ENCODE results near the gene KCNMB2. TPM values are rescaled to one million over a fixed set of nuclear protein-coding genes. Genes with fewer than 3 reads are reported as not detected.

KCNMB2 gene
- total RNA-seq, 6 experiments from 2014 or later = not detected

DNA sequence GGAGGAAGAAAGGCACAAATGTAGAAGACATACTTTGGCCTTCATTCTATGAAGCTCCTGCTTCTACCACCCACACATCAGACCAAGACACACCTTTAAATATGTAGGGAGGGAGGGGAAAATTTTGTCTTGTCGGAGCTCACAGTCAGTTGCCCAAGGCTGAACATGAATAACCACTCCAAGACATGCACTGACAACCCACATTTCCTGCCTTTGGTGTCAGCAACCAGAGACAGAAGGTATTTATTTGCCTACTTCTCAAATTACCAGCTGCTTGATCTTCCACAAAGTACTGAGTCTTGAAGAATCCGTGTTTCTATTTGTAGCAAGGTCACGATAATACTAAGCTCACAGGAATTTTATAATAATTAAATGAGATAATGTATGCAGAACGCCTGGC lies 169.7 kb downstream of the KCNMB2 start:
- TF ChIP-seq, protein P1, sequence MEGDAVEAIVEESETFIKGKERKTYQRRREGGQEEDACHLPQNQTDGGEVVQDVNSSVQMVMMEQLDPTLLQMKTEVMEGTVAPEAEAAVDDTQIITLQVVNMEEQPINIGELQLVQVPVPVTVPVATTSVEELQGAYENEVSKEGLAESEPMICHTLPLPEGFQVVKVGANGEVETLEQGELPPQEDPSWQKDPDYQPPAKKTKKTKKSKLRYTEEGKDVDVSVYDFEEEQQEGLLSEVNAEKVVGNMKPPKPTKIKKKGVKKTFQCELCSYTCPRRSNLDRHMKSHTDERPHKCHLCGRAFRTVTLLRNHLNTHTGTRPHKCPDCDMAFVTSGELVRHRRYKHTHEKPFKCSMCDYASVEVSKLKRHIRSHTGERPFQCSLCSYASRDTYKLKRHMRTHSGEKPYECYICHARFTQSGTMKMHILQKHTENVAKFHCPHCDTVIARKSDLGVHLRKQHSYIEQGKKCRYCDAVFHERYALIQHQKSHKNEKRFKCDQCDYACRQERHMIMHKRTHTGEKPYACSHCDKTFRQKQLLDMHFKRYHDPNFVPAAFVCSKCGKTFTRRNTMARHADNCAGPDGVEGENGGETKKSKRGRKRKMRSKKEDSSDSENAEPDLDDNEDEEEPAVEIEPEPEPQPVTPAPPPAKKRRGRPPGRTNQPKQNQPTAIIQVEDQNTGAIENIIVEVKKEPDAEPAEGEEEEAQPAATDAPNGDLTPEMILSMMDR (IDR thresholded peaks at IDR 0.05) = no peak
- no peak for TF ChIP-seq POLR2A (IDR thresholded peaks at IDR 0.05)
- no peaks in the 10 kb centered on the region for H3K36me3 ChIP-seq
- DNase-seq = no peak
- 41% methylated on average over 4 of the region's 4 CpGs for WGBS (ENCODE audit: insufficient coverage, low coverage, low lambda C conversion rate, missing lambda C conversion rate)
- no peaks in the 10 kb centered on the region for H3K27me3 ChIP-seq
- intact Hi-C loops (cut with DNase I) = no loop called here
- no peaks in the 10 kb centered on the region for H3K9me3 ChIP-seq
- no peaks in the 10 kb centered on the region for H3K4me1 ChIP-seq
- H3K4me3 ChIP-seq = no peak overlapping the region
- no peak overlapping the region for H3K27ac ChIP-seq
- ATAC-seq = no peak

DNA sequence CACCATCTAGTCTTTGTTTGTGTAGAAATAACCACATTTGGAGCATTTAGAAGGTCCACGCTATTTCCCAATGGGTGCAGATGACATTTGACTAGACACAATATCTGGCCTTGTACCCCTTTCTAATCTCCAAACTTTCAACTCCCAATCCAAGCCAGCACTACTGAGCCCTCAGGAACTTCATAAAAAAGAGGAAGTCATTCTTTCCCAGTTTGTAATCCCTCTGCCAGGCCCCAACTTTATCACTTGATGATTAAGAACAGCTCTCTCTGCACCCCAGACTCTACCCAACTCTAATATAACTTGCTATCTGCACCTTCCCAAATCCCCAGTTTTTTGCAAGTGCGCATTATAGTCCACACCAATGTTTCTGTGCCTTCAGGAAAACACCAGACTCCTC lies 170.2 kb downstream of the KCNMB2 start:
- no peak for ATAC-seq
- no peak for TF ChIP-seq POLR2A (IDR thresholded peaks at IDR 0.05)
- TF ChIP-seq, protein P1 (IDR thresholded peaks at IDR 0.05) = no peak
- DNase-seq = no peak
- WGBS (ENCODE audit: insufficient coverage, low coverage, low lambda C conversion rate, missing lambda C conversion rate) = 56% methylated on average over 2 of the region's 2 CpGs
- no peaks in the 10 kb centered on the region for H3K36me3 ChIP-seq
- intact Hi-C loops (cut with DNase I) = no loop called here
- H3K4me3 ChIP-seq = no peak overlapping the region
- H3K27ac ChIP-seq = no peak overlapping the region
- no peaks in the 10 kb centered on the region for H3K27me3 ChIP-seq
- H3K4me1 ChIP-seq = no peaks in the 10 kb centered on the region
- H3K9me3 ChIP-seq = no peaks in the 10 kb centered on the region

DNA sequence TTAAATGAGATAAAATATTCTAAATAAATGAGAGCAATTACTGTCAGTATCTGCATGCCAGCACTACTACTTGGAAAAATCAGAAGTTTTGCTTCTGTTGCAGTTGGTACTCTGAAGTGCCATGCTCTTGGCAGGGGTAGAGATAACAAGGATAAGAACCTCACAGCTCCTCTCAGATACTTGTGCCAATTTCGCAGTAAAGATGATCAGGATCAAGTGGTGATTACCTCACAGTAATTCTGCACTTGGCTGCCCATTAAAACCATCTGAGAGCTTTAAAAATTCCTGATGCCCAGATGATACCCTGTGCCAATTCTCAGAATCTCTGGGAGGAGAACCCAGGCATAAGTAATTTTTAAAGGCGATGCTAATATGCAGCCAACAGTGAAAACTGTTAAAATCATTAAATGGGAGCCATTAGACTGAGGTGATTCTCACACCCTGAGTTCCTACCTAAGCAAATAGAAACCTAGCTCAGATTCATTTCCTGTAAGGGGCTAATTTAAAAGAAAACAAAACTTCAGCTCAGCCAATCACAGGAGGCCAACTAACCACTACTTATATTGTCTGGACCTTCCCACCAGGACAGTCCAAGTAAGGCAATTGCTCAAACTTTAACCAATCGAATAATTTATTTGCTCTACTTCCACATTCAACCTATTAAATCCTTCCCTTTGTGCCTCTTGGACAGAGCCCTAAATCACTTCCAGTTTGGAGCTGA lies 171.2 kb downstream of the KCNMB2 start:
- DNase-seq (no peak), ATAC-seq (no peak)
- Histone ChIP-seq H3K36me3 (no peaks in the 10 kb centered on the region), H3K9me3 (no peaks in the 10 kb centered on the region), H3K4me3 (no peak overlapping the region), H3K4me1 (no peaks in the 10 kb centered on the region), H3K27ac (no peak overlapping the region), H3K27me3 (no peaks in the 10 kb centered on the region)
- intact Hi-C loops (cut with DNase I) = no loop called here
- WGBS (ENCODE audit: insufficient coverage, low coverage, low lambda C conversion rate, missing lambda C conversion rate) = 54% methylated on average over 2 of the region's 3 CpGs
- TF ChIP-seq POLR2A (IDR thresholded peaks at IDR 0.05) = no peak
- TF ChIP-seq, protein P1 (IDR thresholded peaks at IDR 0.05) = no peak

DNA sequence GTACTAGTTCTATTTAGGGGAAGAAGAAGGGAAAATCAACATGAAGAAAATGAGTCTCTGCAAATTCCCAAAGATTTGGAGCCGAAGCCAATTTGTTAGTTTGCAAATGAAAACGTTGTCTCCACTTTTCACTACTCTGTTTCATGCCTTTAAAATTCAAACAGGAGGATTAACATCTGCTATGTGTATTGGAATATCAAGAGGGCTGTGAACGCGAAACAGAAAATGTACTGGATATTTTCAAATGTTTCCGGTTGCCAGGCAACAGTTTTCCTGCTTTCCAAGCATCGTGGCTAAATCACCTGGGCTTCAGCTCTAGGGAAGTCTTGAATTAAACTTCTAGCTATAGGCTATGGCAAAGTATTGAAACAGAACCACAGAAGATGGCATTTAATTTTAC lies 172.8 kb downstream of the KCNMB2 start:
- 32% methylated on average over 6 of the region's 6 CpGs for WGBS (ENCODE audit: insufficient coverage, low coverage, low lambda C conversion rate, missing lambda C conversion rate)
- intact Hi-C loops (cut with DNase I) = no loop called here
- DNase-seq = no peak
- Histone ChIP-seq H3K4me1 (no peaks in the 10 kb centered on the region), H3K9me3 (no peaks in the 10 kb centered on the region), H3K27me3 (no peaks in the 10 kb centered on the region), H3K4me3 (no peak overlapping the region), H3K27ac (no peak overlapping the region), H3K36me3 (no peaks in the 10 kb centered on the region)
- no peak for TF ChIP-seq POLR2A (IDR thresholded peaks at IDR 0.05)
- TF ChIP-seq, protein P1 (IDR thresholded peaks at IDR 0.05) = no peak
- no peak for ATAC-seq

Data from right lobe of liver (tissue), 6 donors.